Lung (tissue), 12 donors: Measurements from ENCODE around the gene KRTAP10-3. TPM values are rescaled to one million over a fixed set of nuclear protein-coding genes. Genes with fewer than 3 reads are reported as not detected.

Experiments
- ATAC-seq: fragments of 200-7000 bp; cut with Tn5 transposase; one replicate; pipeline ENCODE4 v1.9.1; 2020; ENCODE audit warnings: moderate number of reproducible peaks; ENCODE audit not compliant: insufficient read depth, low FRiP score
- DNase-seq, 3 donors: peaks; one replicate each; pipeline ENCODE4 v3.0.0-alpha.2; 2013 to 2017
- H3K27ac ChIP-seq, 2 donors: one replicate each; pipeline ENCODE4 v1.5.1; 2013; ENCODE audit warnings: mild to moderate bottlenecking in 2 of 2, moderate library complexity in 2 of 2, control low read depth in 1 of 2, inconsistent platforms in 1 of 2, low read depth in 1 of 2, low read length in 1 of 2
- H3K27me3 ChIP-seq, 3 donors: one replicate each; pipeline ENCODE4 v1.5.1; 2013; ENCODE audit warnings: low read length in 2 of 3; ENCODE audit not compliant: control insufficient read depth in 3 of 3, insufficient read depth in 3 of 3
- H3K36me3 ChIP-seq, 4 donors: one replicate each; pipeline ENCODE4 v1.5.1; 2013; ENCODE audit warnings: low read length in 4 of 4, mild to moderate bottlenecking in 1 of 4, moderate library complexity in 1 of 4; ENCODE audit not compliant: control insufficient read depth in 4 of 4, insufficient read depth in 4 of 4
- H3K4me1 ChIP-seq, 5 donors: one replicate each; pipeline ENCODE4 v1.5.1; 2013; ENCODE audit warnings: low read length in 5 of 5, mild to moderate bottlenecking in 2 of 5, moderate library complexity in 1 of 5; ENCODE audit not compliant: control insufficient read depth in 5 of 5, insufficient read depth in 5 of 5
- H3K4me3 ChIP-seq: one replicate; pipeline ENCODE4 v1.5.1; 2013; ENCODE audit warnings: mild to moderate bottlenecking, control low read depth, moderate library complexity
- H3K9ac ChIP-seq, 2 donors: one replicate each; pipeline ENCODE4 v1.5.1; 2013; ENCODE audit warnings: low read length in 2 of 2, control low read depth in 1 of 2; ENCODE audit not compliant: insufficient read depth in 1 of 2
- H3K9me3 ChIP-seq, 4 donors: one replicate each; pipeline ENCODE4 v1.5.1; 2013; ENCODE audit warnings: low read length in 3 of 4, mild to moderate bottlenecking in 1 of 4, moderate library complexity in 1 of 4; ENCODE audit not compliant: control insufficient read depth in 4 of 4, insufficient read depth in 3 of 4
- CTCF ChIP-seq: IDR thresholded peaks from 2 replicates; pipeline ENCODE4 v1.5.1; 2012; ENCODE audit warnings: mild to moderate bottlenecking; ENCODE audit errors: control extremely low read depth, extremely low read depth
- WGBS, 2 donors: extraction: QIAGEN DNeasy Blood & Tissue Kit; methylation state at CpG; one replicate each; pipeline ENCODE4 v1.1.7; 2013; 5-methylcytosine and 5-hydroxymethylcytosine counted together
- polyA plus RNA-seq, 2 donors: library from polyadenylated mRNA; stranded (reverse); fragments of 200-250 nt; gene quantifications; one replicate each; pipeline ENCODE4 v1.2.1, GENCODE V29; 2013
- total RNA-seq, 2 donors: library from RNA; depleted of rRNA in 1 of 2; stranded (reverse); fragments of >200 nt in 1 of 2; gene quantifications; one replicate each; pipeline ENCODE4 v1.2.1, GENCODE V29; 2014 to 2021
- donor health status: control.
- donor health status: control.
- donor health status: Bipolar disorder and iron deficiency.
- donor health status: healthy.
- donor health status: DM: yes; HTN: yes; CAD: no.

The KRTAP10-3 gene
- total and polyA plus RNA-seq, 4 donors: not detected

- WGBS, 2 donors: 57 to 77% methylated on average over 7 of the region's 7 CpGs
- H3K9ac ChIP-seq: no peak overlapping the region
- H3K27me3 ChIP-seq: no peaks in the 10 kb centered on the region
- no peak for ATAC-seq
- no peak for TF ChIP-seq CTCF
- H3K36me3 ChIP-seq: no peaks in the 10 kb centered on the region
- H3K27ac ChIP-seq: no peak overlapping the region
- DNase-seq: peak in 2 of 3 donors; percentile 12
- H3K4me3 ChIP-seq: no peak overlapping the region
- no peaks in the 10 kb centered on the region for H3K4me1 ChIP-seq
- H3K9me3 ChIP-seq: peaks cover 0 to 9% (median 0%) of the 10 kb centered on the region in 4 donors
Measured at GRCh38 chr21:44535963-44536362, 22.6 kb downstream of the KRTAP10-3 start.

GRCh38 chr21:44534688-44535087 lies 23.9 kb downstream of the KRTAP10-3 start:
- ATAC-seq (no peak), DNase-seq (no peak)
- no peaks in the 10 kb centered on the region for H3K36me3 ChIP-seq
- H3K4me1 ChIP-seq: no peaks in the 10 kb centered on the region
- no peaks in the 10 kb centered on the region for H3K27me3 ChIP-seq
- no peak overlapping the region for H3K27ac ChIP-seq
- 89% methylated on average over 6 of the region's 6 CpGs for WGBS, 2 donors
- no peak overlapping the region for H3K4me3 ChIP-seq
- H3K9ac ChIP-seq: no peak overlapping the region
- peaks cover 0 to 4% (median 0%) of the 10 kb centered on the region in 4 donors for H3K9me3 ChIP-seq
- TF ChIP-seq CTCF: no peak

- 90 to 91% methylated on average over 15 to 21 of the region's 21 CpGs for WGBS, 2 donors
- H3K27me3 ChIP-seq: no peaks in the 10 kb centered on the region
- H3K4me3 ChIP-seq: no peak overlapping the region
- no peaks in the 10 kb centered on the region for H3K36me3 ChIP-seq
- no peak overlapping the region for H3K27ac ChIP-seq
- ATAC-seq (no peak), DNase-seq (no peak)
- TF ChIP-seq CTCF: no peak
- peaks cover 0 to 4% (median 0%) of the 10 kb centered on the region in 4 donors for H3K9me3 ChIP-seq
- no peaks in the 10 kb centered on the region for H3K4me1 ChIP-seq
- no peak overlapping the region for H3K9ac ChIP-seq
Measured at GRCh38 chr21:44533891-44534627, 24.5 kb downstream of the KRTAP10-3 start.
